Testis (tissue), 3 donors: ENCODE data around the gene LIMA1. TPM values are rescaled to one million over a fixed set of nuclear protein-coding genes. Genes with fewer than 3 reads are reported as not detected.
A peak's percentile ranks its signal among the peaks of the same experiment; 100 is the strongest.
"Not testable (repeated sequence)": the region's sequence is repeated elsewhere in the genome, so short reads cannot be mapped to it uniquely, and the experiment has no call there.

Source experiments
- DNase-seq: peaks from one replicate; pipeline ENCODE4 v3.0.0-alpha.2; 2019
- H3K27ac ChIP-seq, 2 donors: fragments of 200-600 bp; sonication (generic); one replicate each; pipeline ENCODE4 v1.5.1; 2019
- H3K27me3 ChIP-seq: fragments of 200-600 bp; sonication (generic); one replicate; pipeline ENCODE4 v1.5.1; 2019
- H3K36me3 ChIP-seq: fragments of 200-600 bp; sonication (generic); one replicate; pipeline ENCODE4 v1.5.1; 2017; ENCODE audit warnings: low read depth; ENCODE audit errors: missing control alignments
- H3K4me1 ChIP-seq: fragments of 200-600 bp; sonication (generic); one replicate; pipeline ENCODE4 v1.5.1; 2019
- H3K4me3 ChIP-seq, 2 donors: fragments of 200-600 bp; sonication (generic); one replicate each; pipeline ENCODE4 v1.5.1; 2017 to 2019
- H3K9me3 ChIP-seq: fragments of 200-600 bp; sonication (generic); one replicate; pipeline ENCODE4 v1.5.1; 2017
- CTCF ChIP-seq, 3 experiments: fragments of 450-650 bp in 2 of 3; fragments of 200-600 bp in 1 of 3; sonication (generic) in 1 of 3; IDR thresholded peaks; one replicate each; pipeline ENCODE4 v1.5.1; 2016 to 2019; ENCODE audit warnings: antibody characterized with exemption in 3 of 3, mild to moderate bottlenecking in 2 of 3, moderate library complexity in 1 of 3
- POLR2A ChIP-seq: fragments of 450-650 bp; IDR thresholded peaks from one replicate; pipeline ENCODE4 v1.6.1; 2017; ENCODE audit warnings: antibody characterized with exemption, mild to moderate bottlenecking, moderate library complexity
- WGBS, 2 donors: methylation state at CpG; one replicate each; pipeline ENCODE4 v1.1.5; 2018; 5-methylcytosine and 5-hydroxymethylcytosine counted together
- intact Hi-C: fragments of 100-400 bp; cut with DNase I; formaldehyde crosslinking; loops from one replicate; pipeline ENCODE4 v1.15.1; 2023; ENCODE audit warnings: low total_unique reads
- polyA plus RNA-seq: library from polyadenylated mRNA; stranded (reverse); fragments of 350-450 nt; fragmentation: Illumina TruSeq; extraction: RNeasy Lipid Tissue Mini Kit (QIAGEN cat#74804); gene quantifications from one replicate; pipeline ENCODE4 v1.2.3, GENCODE V29; 2014; ENCODE audit warnings: low read depth, low replicate concordance; ENCODE audit not compliant: insufficient read depth
- total RNA-seq, 2 donors: library from RNA; depleted of rRNA; stranded (reverse); fragments of >200 nt; gene quantifications; one replicate each; pipeline ENCODE4 v1.2.3, GENCODE V29; 2016

LIMA1 gene
- total and polyA plus RNA-seq, 3 donors from 2014 or later: 37.8 to 42.8 (median 41.0) TPM

DNA sequence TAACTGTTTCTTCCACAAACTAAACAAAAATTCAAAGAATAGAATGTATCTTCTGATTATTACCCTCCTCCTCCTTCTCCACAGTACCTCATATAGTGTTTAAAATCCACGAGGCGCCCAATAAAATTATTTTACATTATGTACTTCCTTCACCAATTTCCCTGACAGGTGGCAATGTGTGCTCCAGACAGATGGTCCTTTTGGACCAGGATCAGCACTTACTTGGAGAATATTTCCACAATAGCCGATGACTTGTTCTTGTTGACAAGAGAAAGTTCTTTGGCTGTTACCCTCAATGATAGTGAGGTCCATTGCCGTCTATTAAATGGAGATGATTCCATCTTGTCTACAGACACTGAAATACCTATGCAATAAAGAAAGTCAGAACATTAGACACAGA is 34.9 kb downstream of the LIMA1 start:
- H3K27me3 ChIP-seq: no peaks in the 10 kb centered on the region
- 63 to 72% methylated on average over 4 of the region's 4 CpGs for WGBS, 2 donors
- H3K9me3 ChIP-seq: no peaks in the 10 kb centered on the region
- H3K27ac ChIP-seq: no peak overlapping the region
- no peaks in the 10 kb centered on the region for H3K36me3 ChIP-seq
- H3K4me3 ChIP-seq: no peak overlapping the region
- intact Hi-C loops: no loop called here
- no peak for DNase-seq
- TF ChIP-seq POLR2A: no peak
- TF ChIP-seq CTCF (IDR thresholded peaks at IDR 0.05): no peak
- H3K4me1 ChIP-seq: peaks cover 23% of the 10 kb centered on the region

GRCh38 chr12:50247665-50248064 is 35.7 kb downstream of the LIMA1 start:
- DNase-seq, H3K27me3 ChIP-seq, H3K36me3 ChIP-seq, H3K4me3 ChIP-seq, intact Hi-C loops, H3K9me3 ChIP-seq: not testable (repeated sequence)
- Histone ChIP-seq H3K27ac (peak overlapping the region in 1 of 2 donors; percentile 28), H3K4me1 (peaks cover 30% of the 10 kb centered on the region)
- WGBS, 2 donors: 80 to 85% methylated on average over 9 of the region's 9 CpGs

GRCh38 chr12:50246873-50247612 is 36.3 kb downstream of the LIMA1 start:
- TF ChIP-seq CTCF (IDR thresholded peaks at IDR 0.05): no peak
- no peak for TF ChIP-seq POLR2A
- intact Hi-C loops: no loop called here
- peaks cover 37% of the 10 kb centered on the region for H3K4me1 ChIP-seq
- 45 to 55% methylated on average over 3 of the region's 3 CpGs for WGBS, 2 donors
- H3K27ac ChIP-seq: peak overlapping the region in 1 of 2 donors; percentile 28
- no peaks in the 10 kb centered on the region for H3K36me3 ChIP-seq
- H3K4me3 ChIP-seq: no peak overlapping the region
- no peaks in the 10 kb centered on the region for H3K9me3 ChIP-seq
- peak; percentile 47 for DNase-seq
- H3K27me3 ChIP-seq: no peaks in the 10 kb centered on the region

DNA sequence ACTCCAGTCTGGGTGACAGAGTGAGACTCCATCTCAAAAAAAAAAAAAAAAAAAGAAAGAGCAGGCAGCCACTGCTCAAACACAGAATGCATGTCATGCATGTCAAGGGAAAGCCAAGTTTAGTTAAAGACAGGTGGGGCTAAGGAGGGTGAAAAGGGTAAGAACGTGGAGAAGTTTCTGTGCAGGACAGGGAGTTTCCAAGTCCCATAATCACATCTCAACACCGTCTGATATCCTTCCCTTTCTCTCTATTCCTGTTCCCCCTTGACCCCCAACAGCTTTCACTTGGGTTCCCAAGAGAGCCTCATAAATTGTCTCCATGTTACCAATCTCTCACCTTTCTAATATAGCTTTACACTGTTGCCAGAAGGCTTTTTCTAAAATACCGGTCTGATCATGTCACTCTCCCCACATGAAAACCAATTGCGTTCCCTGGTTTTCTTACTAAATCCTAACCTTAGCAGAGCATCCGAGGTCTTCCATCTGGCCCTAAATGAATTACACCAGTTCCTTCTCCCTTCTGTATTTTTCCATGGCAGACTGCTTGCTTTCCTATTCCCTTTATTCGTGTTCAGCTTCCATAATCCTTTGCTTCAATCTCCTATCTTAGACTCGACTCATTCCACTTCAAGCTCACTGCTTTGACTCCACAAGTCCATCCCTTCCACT is 37.0 kb downstream of the LIMA1 start:
- Histone ChIP-seq H3K4me1 (peaks cover 34% of the 10 kb centered on the region), H3K36me3 (no peaks in the 10 kb centered on the region), H3K27ac (no peak overlapping the region), H3K27me3 (no peaks in the 10 kb centered on the region), H3K9me3 (no peaks in the 10 kb centered on the region), H3K4me3 (no peak overlapping the region)
- TF ChIP-seq POLR2A (no peak), CTCF (IDR thresholded peaks at IDR 0.05) (no peak)
- DNase-seq: no peak
- intact Hi-C loops: no loop called here
- 75 to 85% methylated on average over 7 of the region's 7 CpGs for WGBS, 2 donors

GRCh38 chr12:50243507-50243906 is 39.8 kb downstream of the LIMA1 start:
- Histone ChIP-seq H3K9me3 (no peaks in the 10 kb centered on the region), H3K27me3 (no peaks in the 10 kb centered on the region), H3K4me3 (no peak overlapping the region), H3K27ac (peak overlapping the region in 1 of 2 donors; percentile 35), H3K4me1 (peaks cover 40% of the 10 kb centered on the region), H3K36me3 (no peaks in the 10 kb centered on the region)
- intact Hi-C loops: no loop called here
- DNase-seq: no peak
- WGBS, 2 donors: 71 to 74% methylated on average over 1 of the region's 1 CpG
- TF ChIP-seq CTCF (IDR thresholded peaks at IDR 0.05): no peak
- TF ChIP-seq POLR2A: no peak
